HFF-Myc (cell line): ENCODE results near the gene CALR.
"Not testable (repeated sequence)": the region's sequence is repeated elsewhere in the genome, so short reads cannot be mapped to it uniquely, and the experiment has no call there.

Experiments used
- DNase-seq: peaks from one replicate; pipeline ENCODE4 v3.0.0-alpha.2; 2011; ENCODE audit warnings: low read depth; ENCODE audit errors: extremely low read depth
- H3K4me3 ChIP-seq: replicated peaks from 2 replicates; pipeline ENCODE4 v1.5.1; 2011; ENCODE audit warnings: low read depth, mild to moderate bottlenecking, control low read depth, low read length
- CTCF ChIP-seq: IDR thresholded peaks from 2 replicates; pipeline ENCODE4 v1.5.1; 2012; ENCODE audit warnings: mild to moderate bottlenecking, low read depth, low read length, control low read depth; ENCODE audit errors: missing control alignments

Gene CALR

GRCh38 chr19:12954612-12954962 is 16.2 kb downstream of the CALR start:
- DNase-seq = no peak
- H3K4me3 ChIP-seq = no peak overlapping the region
- no peak for TF ChIP-seq CTCF

DNA sequence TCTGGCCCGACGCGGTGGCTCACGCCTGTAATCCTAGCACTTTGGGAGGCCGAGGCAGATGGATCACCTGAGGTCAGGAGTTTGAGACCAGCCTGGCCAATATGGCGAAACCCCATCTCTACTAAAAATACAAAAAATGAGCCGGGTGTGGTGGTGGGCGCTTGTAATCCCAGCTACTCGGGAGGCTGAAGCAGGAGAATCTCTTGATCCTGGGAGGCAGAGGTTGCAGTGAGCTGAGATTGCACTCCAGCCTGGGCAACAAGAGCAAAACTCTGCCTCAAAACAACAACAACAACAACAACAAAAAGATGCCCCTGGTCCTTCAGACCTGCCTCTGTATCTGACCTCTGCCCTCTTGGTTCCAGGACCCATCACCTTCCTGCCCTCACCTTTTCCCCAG is 17.2 kb downstream of the CALR start:
- H3K4me3 ChIP-seq = peak overlapping the region; percentile 89
- not testable (repeated sequence) for DNase-seq

- no peak for DNase-seq
- H3K4me3 ChIP-seq = peak overlapping the region; percentile 89
- no peak for TF ChIP-seq CTCF
These were observed 17.6 kb downstream of the CALR start for GRCh38 chr19:12955996-12956395.

DNA sequence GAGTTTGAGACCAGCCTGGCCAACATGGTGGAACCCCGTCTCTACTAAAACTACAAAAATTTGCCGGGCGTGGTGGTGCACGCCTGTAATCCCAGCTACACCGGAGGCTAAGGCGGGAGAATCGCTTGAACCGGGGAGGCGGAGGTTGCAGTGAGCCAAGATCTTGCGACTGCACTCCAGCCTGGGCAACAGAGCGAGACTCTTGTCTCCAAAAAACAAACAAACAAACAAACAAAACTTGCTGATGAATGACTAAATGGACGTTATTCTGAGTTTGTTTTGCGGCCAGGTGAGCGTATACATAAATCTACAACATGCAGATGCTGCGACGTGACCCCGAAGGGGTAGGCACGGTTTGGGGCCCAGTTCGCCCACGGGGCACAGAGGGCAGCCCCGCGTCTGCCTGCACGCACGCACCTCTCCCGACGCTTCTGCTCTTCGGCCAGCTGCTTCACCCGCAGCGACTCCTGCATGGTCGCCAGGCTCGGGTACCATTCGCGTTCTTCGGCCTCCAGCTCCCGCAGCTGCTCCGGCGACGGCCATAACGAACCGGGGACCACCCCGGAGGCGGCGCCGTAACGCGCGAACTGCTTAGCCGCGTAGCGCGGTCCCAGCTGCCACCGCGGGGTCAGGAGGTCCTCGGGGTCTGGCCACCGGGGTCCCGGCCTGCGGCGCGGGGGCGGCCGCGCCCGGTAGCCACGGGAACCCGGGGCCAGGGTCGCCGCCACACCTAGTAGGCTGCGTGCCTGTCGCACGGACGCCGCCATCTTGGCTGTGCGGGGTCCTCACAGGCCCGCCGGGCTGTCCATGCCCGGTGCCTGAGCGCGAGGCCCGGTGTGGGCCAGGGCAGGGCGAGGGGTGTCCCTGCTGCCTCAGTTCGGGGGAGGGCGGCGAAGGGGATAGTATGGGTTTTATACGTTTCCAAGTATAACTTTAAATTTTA is 18.3 kb downstream of the CALR start, which contains the start of gene GADD45GIP1:
GADD45GIP1 (minus strand) TSS at position 778 of the 943 bp plus-strand sequence; CDS start at position 767, 11 bp downstream.
- peak within 1 kb of the TSS; percentile 89 for H3K4me3 ChIP-seq
- TF ChIP-seq CTCF = no peak
- DNase-seq = peak; percentile 26

- H3K4me3 ChIP-seq = peak overlapping the region; percentile 89
- not testable (repeated sequence) for DNase-seq
These were observed 19.1 kb downstream of the CALR start for GRCh38 chr19:12957389-12957952.

DNA sequence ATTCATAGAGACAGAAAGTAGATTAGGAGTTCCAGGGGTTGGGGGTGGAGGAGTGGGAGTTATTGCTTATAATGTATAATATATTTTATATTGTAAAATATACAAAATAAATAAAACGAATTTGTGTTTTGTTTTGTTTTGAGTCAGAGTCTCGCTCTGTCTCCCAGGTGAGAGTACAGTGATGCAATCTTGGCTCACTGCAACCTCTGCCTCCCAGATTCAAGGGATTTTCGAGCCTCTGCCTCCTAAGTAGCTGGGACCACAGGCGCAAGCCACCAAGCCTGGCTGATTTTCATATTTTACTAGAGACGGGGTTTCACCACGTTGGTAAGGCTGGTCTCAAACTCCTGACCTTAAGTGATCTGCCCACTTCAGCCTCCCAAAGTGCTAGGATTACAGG is 21.1 kb downstream of the CALR start:
- DNase-seq = no peak
- no peak for TF ChIP-seq CTCF
- no peak overlapping the region for H3K4me3 ChIP-seq

DNA sequence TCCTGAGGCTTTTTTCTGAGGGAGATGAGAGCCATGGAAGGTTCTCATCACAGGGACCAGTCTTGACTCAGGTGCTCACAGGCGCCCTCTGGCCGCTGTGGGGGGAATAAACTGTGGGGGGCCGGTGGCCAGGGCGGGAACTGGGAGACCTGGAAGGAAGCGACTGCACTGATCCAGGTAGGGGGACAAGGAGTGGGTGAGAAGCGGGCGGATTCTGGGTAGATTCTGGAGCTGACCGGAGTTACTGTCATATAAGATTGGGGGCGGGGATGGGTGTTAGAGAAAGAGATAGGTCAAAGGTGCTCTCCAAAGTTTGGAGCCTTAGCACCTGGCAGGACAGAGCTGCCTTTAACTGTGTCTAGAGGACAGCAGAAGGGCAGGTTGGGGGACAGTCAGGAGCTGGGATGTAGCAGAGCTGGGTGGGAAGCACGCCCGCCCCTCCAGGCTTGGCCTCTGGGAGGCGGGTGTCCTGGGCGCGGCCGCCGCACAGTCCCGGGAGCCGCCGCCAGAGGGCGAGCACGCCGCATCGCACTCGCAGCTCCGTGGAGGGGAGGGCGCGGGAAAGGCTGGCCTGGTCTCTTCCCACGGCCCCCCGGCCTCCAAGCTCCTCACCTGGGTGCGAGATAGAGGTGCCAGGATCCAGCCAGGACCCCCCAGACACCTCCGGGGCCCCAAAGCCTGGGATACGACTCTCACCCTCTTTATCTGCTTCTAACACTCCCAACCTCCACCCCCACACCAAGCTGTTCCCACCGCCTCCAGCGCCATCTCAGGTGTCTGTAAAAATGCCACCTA is 26.8 kb downstream of the CALR start:
- no peak for DNase-seq
- H3K4me3 ChIP-seq = peak overlapping the region; percentile 34
- TF ChIP-seq CTCF = peak; percentile 85
